NCI-H128 (cell line): Measurements from ENCODE around the gene LRRC27.

ENCODE experiments used
- DNase-seq: peaks from one replicate; lab custom pipeline; 2025; ENCODE audit not compliant: unreplicated experiment; lab: John Stamatoyannopoulos, UW

Gene LRRC27

GRCh38 chr10:132356621-132357195, 24.7 kb downstream of the LRRC27 start:
- DNase-seq, result no peak

- DNase-seq, result no peak
Observed at GRCh38 chr10:132357286-132358058, 25.5 kb downstream of the LRRC27 start.

GRCh38 chr10:132359305-132360040, 27.5 kb downstream of the LRRC27 start:
- no peak for DNase-seq

GRCh38 chr10:132360766-132361447, 28.9 kb downstream of the LRRC27 start:
- no peak for DNase-seq

- no peak for DNase-seq
Observed at GRCh38 chr10:132361581-132362101, 29.6 kb downstream of the LRRC27 start.

GRCh38 chr10:132362151-132362611, 30.2 kb downstream of the LRRC27 start:
- DNase-seq, result no peak

GRCh38 chr10:132363376-132363775, 31.4 kb downstream of the LRRC27 start:
- DNase-seq, result no peak

- no peak for DNase-seq
Observed at GRCh38 chr10:132363921-132364593, 32.1 kb downstream of the LRRC27 start.

- no peak for DNase-seq
Observed at GRCh38 chr10:132364594-132364970, 32.6 kb downstream of the LRRC27 start.

GRCh38 chr10:132365102-132365501, 33.1 kb downstream of the LRRC27 start:
- DNase-seq, result no peak

GRCh38 chr10:132366006-132366405, 34.0 kb downstream of the LRRC27 start:
- DNase-seq, result no peak

- DNase-seq, result no peak
Observed at GRCh38 chr10:132366499-132366898, 34.5 kb downstream of the LRRC27 start.

- DNase-seq, result no peak
Observed at GRCh38 chr10:132368391-132368790, 36.4 kb downstream of the LRRC27 start.

GRCh38 chr10:132368881-132369635, 37.1 kb downstream of the LRRC27 start:
- no peak for DNase-seq

GRCh38 chr10:132369636-132370185, 37.7 kb downstream of the LRRC27 start:
- DNase-seq, result no peak

GRCh38 chr10:132370426-132371340, 38.7 kb downstream of the LRRC27 start:
- DNase-seq, result no peak

- no peak for DNase-seq
Observed at GRCh38 chr10:132371641-132372081, 39.7 kb downstream of the LRRC27 start.

- DNase-seq, result no peak
Observed at GRCh38 chr10:132372516-132373095, 40.6 kb downstream of the LRRC27 start.
